HG03025 (cell line): ENCODE measurements around the gene DOK7.

Source experiments
- ATAC-seq: cut with Tn5 transposase; IDR thresholded peaks from one replicate; pipeline ENCODE4 v1.9.1; 2021; ENCODE audit warnings: mild to moderate bottlenecking, moderate library complexity; ENCODE audit not compliant: unreplicated experiment, low FRiP score

DOK7 gene

GRCh38 chr4:3484057-3484973, 21.2 kb downstream of the DOK7 start:
- ATAC-seq = no peak

GRCh38 chr4:3485011-3485791, 22.1 kb downstream of the DOK7 start:
- ATAC-seq = no peak

GRCh38 chr4:3485886-3486540, 22.9 kb downstream of the DOK7 start:
- no peak for ATAC-seq

GRCh38 chr4:3486541-3487540, 23.7 kb downstream of the DOK7 start:
- ATAC-seq = no peak

- no peak for ATAC-seq
Measured at GRCh38 chr4:3487861-3488260, 24.8 kb downstream of the DOK7 start.

GRCh38 chr4:3488820-3489219, 25.7 kb downstream of the DOK7 start:
- no peak for ATAC-seq

- no peak for ATAC-seq
Measured at GRCh38 chr4:3489451-3489962, 26.4 kb downstream of the DOK7 start.

GRCh38 chr4:3491681-3492405, 28.7 kb downstream of the DOK7 start:
- no peak for ATAC-seq

- ATAC-seq = no peak
Measured at GRCh38 chr4:3492741-3493719, 29.9 kb downstream of the DOK7 start.

GRCh38 chr4:3493720-3494461, 30.8 kb downstream of the DOK7 start:
- ATAC-seq = no peak

GRCh38 chr4:3494462-3494871, 31.4 kb downstream of the DOK7 start:
- no peak for ATAC-seq

- no peak for ATAC-seq
Measured at GRCh38 chr4:3495204-3495975, 32.3 kb downstream of the DOK7 start.

- no peak for ATAC-seq
Measured at GRCh38 chr4:3496021-3496420, 32.9 kb downstream of the DOK7 start.

- ATAC-seq = no peak
Measured at GRCh38 chr4:3497095-3497494, 34.0 kb downstream of the DOK7 start.

- no peak for ATAC-seq
Measured at GRCh38 chr4:3497523-3498389, 34.6 kb downstream of the DOK7 start.
